PC-9 (cell line): Measurements from ENCODE around the gene TAPBP. TPM values are rescaled to one million over a fixed set of nuclear protein-coding genes. Genes with fewer than 3 reads are reported as not detected.

Experiments
- BruUV-seq: library from RNA; stranded (reverse); fragments of 400-500 nt; replicated peaks from 2 replicates; lab custom pipeline; 2021; lab: Mats Ljungman, UMichigan
- CTCF ChIA-PET: fragments of 300-600 bp; sonication (Branson Sonifier 250); formaldehyde crosslinking; loops from one replicate; lab custom pipeline; 2022; ENCODE audit warnings: antibody characterized with exemption; lab: Charles Lee
- POLR2A ChIA-PET: fragments of 300-600 bp; sonication (Branson Sonifier 250); formaldehyde crosslinking; loops from one replicate; lab custom pipeline; 2022; ENCODE audit warnings: antibody characterized with exemption; ENCODE audit not compliant: unreplicated experiment; lab: Charles Lee
- DNase-seq, 2 experiments: peaks; one replicate each; pipeline versions ENCODE4 v3.0.0 to v3.0.0-alpha.2; 2015 to 2022; ENCODE audit warnings: mixed read lengths in 1 of 2
- H2AFZ ChIP-seq: fragments of 200-600 bp; sonication (generic); 2 replicates; pipeline ENCODE4 v1.8.1; 2017; ENCODE audit warnings: antibody characterized with exemption
- H3F3A ChIP-seq: fragments of 200-600 bp; sonication (generic); 2 replicates; pipeline ENCODE4 v1.8.1; 2017; ENCODE audit warnings: antibody characterized with exemption, mild to moderate bottlenecking, low read depth; ENCODE audit not compliant: insufficient read depth
- H3K27ac ChIP-seq: fragments of 200-600 bp; sonication (generic); 2 replicates; pipeline ENCODE4 v1.6.1; 2016; ENCODE audit warnings: mixed run types
- H3K27me3 ChIP-seq: fragments of 200-600 bp; sonication (generic); 2 replicates; pipeline ENCODE4 v1.6.1; 2016; ENCODE audit warnings: low read depth, mixed run types; ENCODE audit not compliant: insufficient read depth
- H3K36me3 ChIP-seq: fragments of 200-600 bp; sonication (generic); 2 replicates; pipeline ENCODE4 v1.6.1; 2016; ENCODE audit warnings: low read depth, mixed run types
- H3K4me1 ChIP-seq: fragments of 200-600 bp; sonication (generic); replicated peaks from 2 replicates; pipeline ENCODE4 v1.6.1; 2016; ENCODE audit warnings: mixed run types; ENCODE audit not compliant: insufficient read depth
- H3K4me2 ChIP-seq: fragments of 200-600 bp; sonication (generic); 2 replicates; pipeline ENCODE4 v1.6.1; 2017; ENCODE audit warnings: mixed run types
- H3K4me3 ChIP-seq: fragments of 200-600 bp; sonication (generic); 2 replicates; pipeline ENCODE4 v1.6.1; 2016; ENCODE audit warnings: mixed run types
- H3K79me2 ChIP-seq: fragments of 200-600 bp; sonication (generic); 2 replicates; pipeline ENCODE4 v1.6.1; 2017; ENCODE audit warnings: low read depth, mixed run types
- H3K9me2 ChIP-seq: fragments of 200-600 bp; sonication (generic); 2 replicates; pipeline ENCODE4 v1.8.1; 2017; ENCODE audit warnings: mild to moderate bottlenecking; ENCODE audit not compliant: insufficient read depth
- H3K9me3 ChIP-seq: fragments of 200-600 bp; sonication (generic); 2 replicates; pipeline ENCODE4 v1.8.1; 2016; ENCODE audit warnings: low read depth; ENCODE audit not compliant: insufficient read depth
- H4K20me1 ChIP-seq: fragments of 200-600 bp; sonication (generic); 2 replicates; pipeline ENCODE4 v1.8.1; 2017; ENCODE audit not compliant: insufficient read depth
- EZH2 ChIP-seq: fragments of 200-600 bp; sonication (generic); IDR thresholded peaks from 2 replicates; pipeline ENCODE4 v1.8.0; 2017; ENCODE audit warnings: antibody characterized with exemption, low read depth
- intact Hi-C: fragments of 100-400 bp; cut with micrococcal nuclease; formaldehyde crosslinking; loops from one replicate; pipeline ENCODE4 v1.10.0; 2022; ENCODE audit not compliant: unreplicated experiment
- total RNA-seq: library from RNA; stranded (reverse); gene quantifications from 2 replicates; pipeline ENCODE4 v1.2.3, GENCODE V29; 2021
- TF ChIP-seq, protein P1 (sequence below): fragments of 200-600 bp; sonication (generic); conservative IDR thresholded peaks from 2 replicates; pipeline ENCODE4 v1.6.1; 2017; ENCODE audit warnings: mixed run types, antibody characterized with exemption, mild to moderate bottlenecking, moderate library complexity

Gene TAPBP
- total RNA-seq, 1 experiment from 2014 or later = 156 TPM

DNA sequence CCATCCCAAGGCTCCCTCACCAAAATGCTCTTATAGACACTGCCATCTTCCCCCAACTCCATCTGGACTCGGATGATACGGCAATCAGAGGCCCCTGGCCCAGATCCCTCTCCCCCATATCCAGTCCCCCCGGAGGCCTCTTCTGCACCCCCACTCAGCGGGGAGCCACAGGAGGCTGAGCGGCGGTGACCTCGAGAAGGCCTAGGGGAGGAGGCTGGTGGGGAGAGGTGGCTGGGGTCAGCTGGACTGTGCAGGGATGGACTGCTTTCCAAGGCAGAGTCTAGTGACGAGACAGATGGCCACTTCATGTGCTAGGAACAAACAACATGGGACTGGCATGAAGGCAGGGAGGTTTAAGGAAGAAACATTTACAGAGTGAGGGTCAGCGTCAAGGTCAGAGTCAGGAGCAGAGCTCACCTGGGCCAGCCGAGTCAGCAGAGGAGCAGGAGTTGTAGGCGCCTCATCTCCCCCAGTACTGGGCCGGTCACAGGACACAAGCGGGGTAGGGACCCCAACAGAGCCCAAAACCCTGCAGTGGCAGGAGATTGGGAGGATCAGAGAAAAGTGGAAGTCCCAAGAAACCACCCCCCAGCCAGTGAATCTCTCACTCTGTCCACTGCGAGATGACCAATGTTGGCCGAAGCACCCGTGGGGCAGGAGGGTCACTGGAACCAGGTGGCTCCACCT, 20.7 kb downstream of the TAPBP start:
- peak in 1 of 2 experiments; percentile 0 for DNase-seq
- CTCF ChIA-PET = no interaction called here
- peaks cover 54% of the 10 kb centered on the region for H3K79me2 ChIP-seq
- intact Hi-C loops = no loop called here
- H3K36me3 ChIP-seq = peaks cover 5% of the 10 kb centered on the region; the same call in 1 of the 2 replicates
- no peak overlapping the region for H2AFZ ChIP-seq
- BruUV-seq = no TSS peak
- peaks cover 20% of the 10 kb centered on the region for H3F3A ChIP-seq
- TF ChIP-seq, protein P1, sequence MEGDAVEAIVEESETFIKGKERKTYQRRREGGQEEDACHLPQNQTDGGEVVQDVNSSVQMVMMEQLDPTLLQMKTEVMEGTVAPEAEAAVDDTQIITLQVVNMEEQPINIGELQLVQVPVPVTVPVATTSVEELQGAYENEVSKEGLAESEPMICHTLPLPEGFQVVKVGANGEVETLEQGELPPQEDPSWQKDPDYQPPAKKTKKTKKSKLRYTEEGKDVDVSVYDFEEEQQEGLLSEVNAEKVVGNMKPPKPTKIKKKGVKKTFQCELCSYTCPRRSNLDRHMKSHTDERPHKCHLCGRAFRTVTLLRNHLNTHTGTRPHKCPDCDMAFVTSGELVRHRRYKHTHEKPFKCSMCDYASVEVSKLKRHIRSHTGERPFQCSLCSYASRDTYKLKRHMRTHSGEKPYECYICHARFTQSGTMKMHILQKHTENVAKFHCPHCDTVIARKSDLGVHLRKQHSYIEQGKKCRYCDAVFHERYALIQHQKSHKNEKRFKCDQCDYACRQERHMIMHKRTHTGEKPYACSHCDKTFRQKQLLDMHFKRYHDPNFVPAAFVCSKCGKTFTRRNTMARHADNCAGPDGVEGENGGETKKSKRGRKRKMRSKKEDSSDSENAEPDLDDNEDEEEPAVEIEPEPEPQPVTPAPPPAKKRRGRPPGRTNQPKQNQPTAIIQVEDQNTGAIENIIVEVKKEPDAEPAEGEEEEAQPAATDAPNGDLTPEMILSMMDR = no peak
- no peak for TF ChIP-seq EZH2
- H3K27ac ChIP-seq = no peak overlapping the region
- no peak overlapping the region for H3K4me3 ChIP-seq
- POLR2A ChIA-PET = no interaction called here
- no peaks in the 10 kb centered on the region for H3K9me2 ChIP-seq
- H3K9me3 ChIP-seq = no peaks in the 10 kb centered on the region
- no peaks in the 10 kb centered on the region; the same call in 1 of the 2 replicates for H4K20me1 ChIP-seq
- no peaks in the 10 kb centered on the region for H3K27me3 ChIP-seq
- no peak overlapping the region for H3K4me2 ChIP-seq
- peaks cover 13% of the 10 kb centered on the region for H3K4me1 ChIP-seq

GRCh38 chr6:33290459-33290858, 23.4 kb downstream of the TAPBP start:
- Histone ChIP-seq H3F3A (peaks cover 29% of the 10 kb centered on the region), H3K27ac (no peak overlapping the region), H3K36me3 (peaks cover 17% of the 10 kb centered on the region), H3K79me2 (peaks cover 51% of the 10 kb centered on the region), H3K4me2 (peak overlapping the region; percentile 91), H3K9me2 (no peaks in the 10 kb centered on the region), H3K4me3 (peak overlapping the region; percentile 93), H3K9me3 (no peaks in the 10 kb centered on the region), H2AFZ (no peak overlapping the region), H3K4me1 (peaks cover 12% of the 10 kb centered on the region), H4K20me1 (no peaks in the 10 kb centered on the region; the same call in 1 of the 2 replicates), H3K27me3 (no peaks in the 10 kb centered on the region)
- ChIA-PET POLR2A (interaction anchor here (0.6 kb wide), 1 partner anchor 33 kb away, joined by 3 read pairs; no protein-coding TSS in a partner anchor), CTCF (no interaction called here)
- intact Hi-C loops = no loop called here
- no TSS peak for BruUV-seq
- DNase-seq = peak in 1 of 2 experiments; percentile 3
- no peak for TF ChIP-seq EZH2
- TF ChIP-seq, protein P1 = no peak

DNA sequence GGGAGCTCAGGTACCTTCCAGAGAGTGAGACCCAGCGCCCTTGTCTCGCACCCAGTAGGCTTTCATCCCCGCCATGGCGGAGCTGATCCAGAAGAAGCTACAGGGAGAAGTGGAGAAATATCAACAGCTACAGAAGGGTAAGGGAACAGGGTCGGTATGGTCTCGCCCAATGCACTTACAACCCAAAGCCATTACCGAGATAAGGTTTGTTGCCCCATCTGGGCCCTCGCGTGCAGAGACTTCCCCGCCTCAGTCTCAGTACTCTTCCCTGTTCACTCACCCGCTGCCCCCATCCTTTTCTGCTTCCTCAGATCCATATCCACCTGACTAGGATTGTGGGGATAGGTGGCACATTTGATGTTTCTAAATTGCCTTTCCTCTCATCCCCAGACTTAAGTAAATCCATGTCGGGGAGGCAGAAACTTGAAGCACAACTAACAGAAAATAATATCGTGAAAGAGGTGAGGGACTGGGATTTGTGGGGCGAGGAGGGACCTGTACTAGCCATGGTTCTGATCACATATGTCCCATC, 24.0 kb downstream of the TAPBP start:
- Histone ChIP-seq H3K4me3 (peak overlapping the region; percentile 93), H3K9me2 (no peaks in the 10 kb centered on the region), H3K4me2 (peak overlapping the region; percentile 91), H3K9me3 (no peaks in the 10 kb centered on the region), H3K36me3 (peaks cover 17% of the 10 kb centered on the region), H3K27me3 (no peaks in the 10 kb centered on the region), H3K4me1 (peaks cover 12% of the 10 kb centered on the region), H3K27ac (peak overlapping the region; percentile 7; the same call in 1 of the 2 replicates), H2AFZ (peak overlapping the region; percentile 81), H3K79me2 (peaks cover 51% of the 10 kb centered on the region), H4K20me1 (no peaks in the 10 kb centered on the region; the same call in 1 of the 2 replicates), H3F3A (peaks cover 29% of the 10 kb centered on the region)
- intact Hi-C loops = loop anchor here (10.0 kb wide), 1 partner anchor 285 kb away; no protein-coding TSS in a partner anchor
- DNase-seq = peak in 1 of 2 experiments; percentile 15
- POLR2A ChIA-PET = interaction anchor here (0.5 to 1.6 kb wide), 8 partner anchors 8 to 318 kb away, joined by 3 to 13 read pairs (median 8); partner anchors contain the start of genes RGL2, RPS18, VPS52 and ZBTB22
- CTCF ChIA-PET = interaction anchor here (0.9 kb wide), 1 partner anchor 170 kb away, joined by 12 read pairs; no protein-coding TSS in a partner anchor
- TSS peak; percentile 77 for BruUV-seq
- no peak for TF ChIP-seq EZH2
- TF ChIP-seq, protein P1 = no peak
